WTC11 (cell line): ENCODE measurements around the gene IL12RB1. TPM values are rescaled to one million over a fixed set of nuclear protein-coding genes. Genes with fewer than 3 reads are reported as not detected.
A peak's percentile ranks its signal among the peaks of the same experiment; 100 is the strongest.

Experiments used
- ATAC-seq: fragments of 200-7000 bp; cut with Tn5 transposase; 2 replicates; pipeline ENCODE4 v1.10.0; 2021; ENCODE audit warnings: mild to moderate bottlenecking, moderate library complexity
- CTCF ChIA-PET: fragments of 300-600 bp; sonication (Branson Sonifier 250); formaldehyde crosslinking; loops from one replicate; lab custom pipeline; 2021; ENCODE audit warnings: antibody characterized with exemption; lab: Charles Lee
- POLR2A ChIA-PET: fragments of 350-600 bp; sonication (Branson Sonifier 250); formaldehyde crosslinking; loops from one replicate; lab custom pipeline; 2021; ENCODE audit warnings: antibody characterized with exemption; lab: Charles Lee
- DNase-seq: peaks from one replicate; pipeline ENCODE4 v3.0.0; 2021; ENCODE audit warnings: low spot score
- H3K27ac Mint-ChIP-seq: 2 replicates; pipeline ENCODE4 v1.8.0; 2021; ENCODE audit warnings: mixed read lengths
- H3K27me3 Mint-ChIP-seq: 2 replicates; pipeline ENCODE4 v1.8.0; 2021; ENCODE audit warnings: low read depth, mild to moderate bottlenecking, moderate library complexity, mixed read lengths
- H3K36me3 Mint-ChIP-seq: 2 replicates; pipeline ENCODE4 v1.8.0; 2021; ENCODE audit warnings: mixed read lengths
- H3K4me1 Mint-ChIP-seq: 2 replicates; pipeline ENCODE4 v1.8.0; 2022; ENCODE audit warnings: mixed read lengths
- H3K4me3 Mint-ChIP-seq: 2 replicates; pipeline ENCODE4 v1.8.0; 2021; ENCODE audit warnings: mild to moderate bottlenecking, moderate library complexity, mixed read lengths
- H3K9me3 Mint-ChIP-seq: 2 replicates; pipeline ENCODE4 v1.8.0; 2021; ENCODE audit warnings: mixed read lengths
- ATF2 ChIP-seq: sonication (generic); formaldehyde crosslinking; IDR thresholded peaks from 2 replicates; pipeline ENCODE4 v1.8.1; 2022; ENCODE audit warnings: low read depth, missing genetic modification reagents, borderline replicate concordance
- E2F4 ChIP-seq: sonication (generic); formaldehyde crosslinking; IDR thresholded peaks from 2 replicates; pipeline ENCODE4 v1.8.1; 2022; ENCODE audit warnings: low read depth, mild to moderate bottlenecking, moderate library complexity, missing genetic modification reagents, borderline replicate concordance
- ESRRA ChIP-seq: sonication (generic); formaldehyde crosslinking; IDR thresholded peaks from 2 replicates; pipeline ENCODE4 v1.8.1; 2022; ENCODE audit warnings: mild to moderate bottlenecking, missing genetic modification reagents, borderline replicate concordance
- FOXK1 ChIP-seq: sonication (generic); formaldehyde crosslinking; IDR thresholded peaks from 2 replicates; pipeline ENCODE4 v1.8.0; 2022; ENCODE audit warnings: mild to moderate bottlenecking, moderate library complexity, missing genetic modification reagents
- FOXP1 ChIP-seq: sonication (generic); formaldehyde crosslinking; IDR thresholded peaks from 2 replicates; pipeline ENCODE4 v1.8.0; 2022; ENCODE audit warnings: missing genetic modification reagents, mild to moderate bottlenecking, moderate library complexity, borderline replicate concordance
- GRHL2 ChIP-seq: fragments of 250-450 bp; sonication (Bioruptor Pico); IDR thresholded peaks from 2 replicates; pipeline ENCODE4 v1.8.0; 2022; ENCODE audit warnings: mild to moderate bottlenecking, moderate library complexity; ENCODE audit not compliant: insufficient replicate concordance, severe bottlenecking
- GTF2I ChIP-seq: fragments of 250-450 bp; sonication (Bioruptor Pico); conservative IDR thresholded peaks from 2 replicates; pipeline ENCODE4 v1.4.0; 2021; ENCODE audit warnings: mild to moderate bottlenecking
- IRF1 ChIP-seq: sonication (generic); formaldehyde crosslinking; IDR thresholded peaks from 2 replicates; pipeline ENCODE4 v1.8.0; 2023; ENCODE audit warnings: missing genetic modification reagents
- JAZF1 ChIP-seq: fragments of 250-450 bp; sonication (Bioruptor Pico); IDR thresholded peaks from 2 replicates; pipeline ENCODE4 v1.9.0; 2021; ENCODE audit warnings: moderate library complexity, mild to moderate bottlenecking, inconsistent platforms
- MAX ChIP-seq: sonication (generic); formaldehyde crosslinking; IDR thresholded peaks from 2 replicates; pipeline ENCODE4 v1.8.0; 2022; ENCODE audit warnings: mild to moderate bottlenecking, missing genetic modification reagents
- NFYB ChIP-seq: sonication (generic); formaldehyde crosslinking; conservative IDR thresholded peaks from 2 replicates; pipeline ENCODE4 v1.8.0; 2022; ENCODE audit warnings: low read depth, missing genetic modification reagents
- NR1H2 ChIP-seq: sonication (generic); formaldehyde crosslinking; IDR thresholded peaks from 2 replicates; pipeline ENCODE4 v1.9.0; 2021; ENCODE audit warnings: mild to moderate bottlenecking, moderate library complexity, missing genetic modification reagents
- RORB ChIP-seq: fragments of 250-450 bp; sonication (Bioruptor Pico); IDR thresholded peaks from 2 replicates; pipeline ENCODE4 v1.9.0; 2021; ENCODE audit warnings: mild to moderate bottlenecking
- SMAD3 ChIP-seq: sonication (generic); formaldehyde crosslinking; IDR thresholded peaks from 2 replicates; pipeline ENCODE4 v1.8.0; 2022; ENCODE audit warnings: missing genetic modification reagents, mild to moderate bottlenecking, borderline replicate concordance
- SMAD4 ChIP-seq: sonication (generic); formaldehyde crosslinking; IDR thresholded peaks from 2 replicates; pipeline ENCODE4 v1.8.0; 2022; ENCODE audit warnings: mild to moderate bottlenecking, missing genetic modification reagents
- SOX15 ChIP-seq: fragments of 250-450 bp; sonication (Bioruptor Pico); IDR thresholded peaks from 2 replicates; pipeline ENCODE4 v1.9.0; 2021; ENCODE audit warnings: mild to moderate bottlenecking
- TEAD4 ChIP-seq: sonication (generic); formaldehyde crosslinking; IDR thresholded peaks from 2 replicates; pipeline ENCODE4 v1.8.0; 2022; ENCODE audit warnings: mild to moderate bottlenecking, missing genetic modification reagents
- ZBTB43 ChIP-seq: sonication (generic); formaldehyde crosslinking; IDR thresholded peaks from 2 replicates; pipeline ENCODE4 v1.8.1; 2023; ENCODE audit warnings: mild to moderate bottlenecking, missing genetic modification reagents
- ZNF317 ChIP-seq: sonication (generic); formaldehyde crosslinking; IDR thresholded peaks from 2 replicates; pipeline ENCODE4 v1.8.1; 2023; ENCODE audit warnings: low read depth, mild to moderate bottlenecking, moderate library complexity, missing genetic modification reagents, borderline replicate concordance
- ZNF423 ChIP-seq: fragments of 250-450 bp; sonication (Bioruptor Pico); IDR thresholded peaks from 2 replicates; pipeline ENCODE4 v2.1.2; 2022; ENCODE audit warnings: mild to moderate bottlenecking, moderate library complexity
- total RNA-seq: library from RNA; stranded (reverse); gene quantifications from 3 replicates; pipeline ENCODE4 v1.2.3, GENCODE V29; 2021
- TF ChIP-seq, protein P1 (sequence below): sonication (generic); formaldehyde crosslinking; conservative IDR thresholded peaks from 2 replicates; pipeline ENCODE4 v1.8.1; 2023; ENCODE audit warnings: mild to moderate bottlenecking, low read depth, missing genetic modification reagents, moderate library complexity

The IL12RB1 gene
- total RNA-seq, 1 experiment from 2014 or later = not detected

GRCh38 chr19:18100710-18101109 is 14.0 kb upstream of the IL12RB1 start:
- H3K4me1 Mint-ChIP-seq = peaks cover 30% of the 10 kb centered on the region
- ChIA-PET POLR2A (no interaction called here), CTCF (interaction anchor here (1.5 kb wide), 1 partner anchor 13 kb away, joined by 4 read pairs; no protein-coding TSS in a partner anchor)
- H3K27me3 Mint-ChIP-seq = peaks cover 19% of the 10 kb centered on the region
- peak; percentile 65 for ATAC-seq
- peak; percentile 78 for DNase-seq
- H3K4me3 Mint-ChIP-seq = peak overlapping the region; percentile 54
- TF ChIP-seq NR1H2 (CRISPR knock-in tag) (no peak), SMAD4 (no peak), SMAD3 (CRISPR knock-in tag) (no peak), ESRRA (no peak), TEAD4 (CRISPR knock-in tag) (no peak), ZNF317 (CRISPR knock-in tag) (no peak), SOX15 (CRISPR knock-in tag) (no peak), JAZF1 (CRISPR knock-in tag) (no peak), E2F4 (CRISPR knock-in tag) (no peak), GRHL2 (no peak), MAX (CRISPR knock-in tag) (peak; percentile 47), FOXP1 (CRISPR knock-in tag) (no peak), IRF1 (CRISPR knock-in tag) (no peak), NFYB (CRISPR knock-in tag) (peak; percentile 84), GTF2I (CRISPR knock-in tag) (no peak), FOXK1 (0 out of 2 replicates have a peak, but pooled peaks have one; percentile 39)
- TF ChIP-seq, protein P1, sequence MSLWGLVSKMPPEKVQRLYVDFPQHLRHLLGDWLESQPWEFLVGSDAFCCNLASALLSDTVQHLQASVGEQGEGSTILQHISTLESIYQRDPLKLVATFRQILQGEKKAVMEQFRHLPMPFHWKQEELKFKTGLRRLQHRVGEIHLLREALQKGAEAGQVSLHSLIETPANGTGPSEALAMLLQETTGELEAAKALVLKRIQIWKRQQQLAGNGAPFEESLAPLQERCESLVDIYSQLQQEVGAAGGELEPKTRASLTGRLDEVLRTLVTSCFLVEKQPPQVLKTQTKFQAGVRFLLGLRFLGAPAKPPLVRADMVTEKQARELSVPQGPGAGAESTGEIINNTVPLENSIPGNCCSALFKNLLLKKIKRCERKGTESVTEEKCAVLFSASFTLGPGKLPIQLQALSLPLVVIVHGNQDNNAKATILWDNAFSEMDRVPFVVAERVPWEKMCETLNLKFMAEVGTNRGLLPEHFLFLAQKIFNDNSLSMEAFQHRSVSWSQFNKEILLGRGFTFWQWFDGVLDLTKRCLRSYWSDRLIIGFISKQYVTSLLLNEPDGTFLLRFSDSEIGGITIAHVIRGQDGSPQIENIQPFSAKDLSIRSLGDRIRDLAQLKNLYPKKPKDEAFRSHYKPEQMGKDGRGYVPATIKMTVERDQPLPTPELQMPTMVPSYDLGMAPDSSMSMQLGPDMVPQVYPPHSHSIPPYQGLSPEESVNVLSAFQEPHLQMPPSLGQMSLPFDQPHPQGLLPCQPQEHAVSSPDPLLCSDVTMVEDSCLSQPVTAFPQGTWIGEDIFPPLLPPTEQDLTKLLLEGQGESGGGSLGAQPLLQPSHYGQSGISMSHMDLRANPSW (CRISPR knock-in tag) = no peak
- H3K36me3 Mint-ChIP-seq = no peaks in the 10 kb centered on the region
- peak overlapping the region; percentile 70; the same call in 1 of the 2 replicates for H3K27ac Mint-ChIP-seq
- H3K9me3 Mint-ChIP-seq = no peaks in the 10 kb centered on the region

GRCh38 chr19:18099623-18099995 is 12.9 kb upstream of the IL12RB1 start:
- H3K27me3 Mint-ChIP-seq = peaks cover 19% of the 10 kb centered on the region
- no peaks in the 10 kb centered on the region for H3K9me3 Mint-ChIP-seq
- H3K4me1 Mint-ChIP-seq = peaks cover 28% of the 10 kb centered on the region
- DNase-seq = no peak
- H3K4me3 Mint-ChIP-seq = peak overlapping the region; percentile 74
- TF ChIP-seq SMAD3 (CRISPR knock-in tag) = no peak
- no peak for TF ChIP-seq IRF1 (CRISPR knock-in tag)
- no peak for TF ChIP-seq ZBTB43 (CRISPR knock-in tag)
- TF ChIP-seq RORB (CRISPR knock-in tag) = no peak
- no peak for TF ChIP-seq ZNF423 (CRISPR knock-in tag)
- peak; percentile 88 for TF ChIP-seq GTF2I (CRISPR knock-in tag)
- no peak for TF ChIP-seq ATF2 (CRISPR knock-in tag)
- TF ChIP-seq, all 79 proteins: peak for 1
- POLR2A ChIA-PET = no interaction called here
- Mint-ChIP-seq H3K27ac (no peak overlapping the region), H3K36me3 (no peaks in the 10 kb centered on the region)
- ATAC-seq = no peak
- CTCF ChIA-PET = interaction anchor here (1.1 to 2.5 kb wide), 4 partner anchors 11 to 229 kb away, joined by 3 to 26 read pairs (median 6); no protein-coding TSS in a partner anchor
